ENCODE results near the gene SLC43A2. TPM values are rescaled to one million over a fixed set of nuclear protein-coding genes. Genes with fewer than 3 reads are reported as not detected.

The SLC43A2 gene
- total RNA-seq, 1 experiment from 2014 or later, result 5.6 TPM

- no peak overlapping the region for H3K4me3 Mint-ChIP-seq (ENCODE audit: unreplicated experiment)
- BruUV-seq (replicated peaks), result no TSS peak
- CTCF ChIA-PET, result interaction anchor here (0.6 kb wide), 2 partner anchors 32 to 95 kb away, joined by 3 read pairs; no protein-coding TSS in a partner anchor
- H3K27me3 Mint-ChIP-seq (ENCODE audit: insufficient read depth, unreplicated experiment), result no peaks in the 10 kb centered on the region
- no peak overlapping the region for H3K27ac Mint-ChIP-seq (ENCODE audit: low read depth, unreplicated experiment)
- H3K36me3 Mint-ChIP-seq (ENCODE audit: insufficient read depth, unreplicated experiment), result no peaks in the 10 kb centered on the region
- no peak for DNase-seq (ENCODE audit: unreplicated experiment)
- TF ChIP-seq, protein P1, sequence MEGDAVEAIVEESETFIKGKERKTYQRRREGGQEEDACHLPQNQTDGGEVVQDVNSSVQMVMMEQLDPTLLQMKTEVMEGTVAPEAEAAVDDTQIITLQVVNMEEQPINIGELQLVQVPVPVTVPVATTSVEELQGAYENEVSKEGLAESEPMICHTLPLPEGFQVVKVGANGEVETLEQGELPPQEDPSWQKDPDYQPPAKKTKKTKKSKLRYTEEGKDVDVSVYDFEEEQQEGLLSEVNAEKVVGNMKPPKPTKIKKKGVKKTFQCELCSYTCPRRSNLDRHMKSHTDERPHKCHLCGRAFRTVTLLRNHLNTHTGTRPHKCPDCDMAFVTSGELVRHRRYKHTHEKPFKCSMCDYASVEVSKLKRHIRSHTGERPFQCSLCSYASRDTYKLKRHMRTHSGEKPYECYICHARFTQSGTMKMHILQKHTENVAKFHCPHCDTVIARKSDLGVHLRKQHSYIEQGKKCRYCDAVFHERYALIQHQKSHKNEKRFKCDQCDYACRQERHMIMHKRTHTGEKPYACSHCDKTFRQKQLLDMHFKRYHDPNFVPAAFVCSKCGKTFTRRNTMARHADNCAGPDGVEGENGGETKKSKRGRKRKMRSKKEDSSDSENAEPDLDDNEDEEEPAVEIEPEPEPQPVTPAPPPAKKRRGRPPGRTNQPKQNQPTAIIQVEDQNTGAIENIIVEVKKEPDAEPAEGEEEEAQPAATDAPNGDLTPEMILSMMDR (IDR thresholded peaks at IDR 0.05; ENCODE audit: unreplicated experiment), result no peak
- intact Hi-C loops (cut with micrococcal nuclease), result no loop called here
- no peaks in the 10 kb centered on the region for H3K9me3 Mint-ChIP-seq (ENCODE audit: unreplicated experiment)
- POLR2A ChIA-PET, result interaction anchor here (0.6 kb wide), 1 partner anchor 151 kb away, joined by 3 read pairs; no protein-coding TSS in a partner anchor
- H3K4me1 Mint-ChIP-seq (ENCODE audit: insufficient read depth, unreplicated experiment), result no peaks in the 10 kb centered on the region
These were observed 20.7 kb downstream of the SLC43A2 start for GRCh38 chr17:1607971-1608320.

GRCh38 chr17:1606352-1606985 lies 22.2 kb downstream of the SLC43A2 start:
- no peaks in the 10 kb centered on the region for H3K27me3 Mint-ChIP-seq (ENCODE audit: insufficient read depth, unreplicated experiment)
- no peaks in the 10 kb centered on the region for H3K4me1 Mint-ChIP-seq (ENCODE audit: insufficient read depth, unreplicated experiment)
- no peaks in the 10 kb centered on the region for H3K9me3 Mint-ChIP-seq (ENCODE audit: unreplicated experiment)
- H3K36me3 Mint-ChIP-seq (ENCODE audit: insufficient read depth, unreplicated experiment), result no peaks in the 10 kb centered on the region
- POLR2A ChIA-PET, result no interaction called here
- intact Hi-C loops (cut with micrococcal nuclease), result no loop called here
- TF ChIP-seq, protein P1 (IDR thresholded peaks at IDR 0.05; ENCODE audit: unreplicated experiment), result no peak
- no peak for DNase-seq (ENCODE audit: unreplicated experiment)
- no TSS peak for BruUV-seq (replicated peaks)
- CTCF ChIA-PET, result interaction anchor here (1.0 to 1.1 kb wide), 2 partner anchors 11 to 45 kb away, joined by 3 to 4 read pairs; no protein-coding TSS in a partner anchor
- H3K4me3 Mint-ChIP-seq (ENCODE audit: unreplicated experiment), result no peak overlapping the region
- H3K27ac Mint-ChIP-seq (ENCODE audit: low read depth, unreplicated experiment), result no peak overlapping the region

- POLR2A ChIA-PET, result no interaction called here
- CTCF ChIA-PET, result interaction anchor here (0.7 kb wide), 1 partner anchor 25 kb away, joined by 3 read pairs; no protein-coding TSS in a partner anchor
- no peak for DNase-seq (ENCODE audit: unreplicated experiment)
- no peaks in the 10 kb centered on the region for H3K36me3 Mint-ChIP-seq (ENCODE audit: insufficient read depth, unreplicated experiment)
- no peak overlapping the region for H3K4me3 Mint-ChIP-seq (ENCODE audit: unreplicated experiment)
- BruUV-seq (replicated peaks), result no TSS peak
- no peak overlapping the region for H3K27ac Mint-ChIP-seq (ENCODE audit: low read depth, unreplicated experiment)
- intact Hi-C loops (cut with micrococcal nuclease), result no loop called here
- H3K4me1 Mint-ChIP-seq (ENCODE audit: insufficient read depth, unreplicated experiment), result no peaks in the 10 kb centered on the region
- TF ChIP-seq, protein P1 (IDR thresholded peaks at IDR 0.05; ENCODE audit: unreplicated experiment), result no peak
- no peaks in the 10 kb centered on the region for H3K27me3 Mint-ChIP-seq (ENCODE audit: insufficient read depth, unreplicated experiment)
- no peaks in the 10 kb centered on the region for H3K9me3 Mint-ChIP-seq (ENCODE audit: unreplicated experiment)
These were observed 22.8 kb downstream of the SLC43A2 start for GRCh38 chr17:1605681-1606351.

- no peak for DNase-seq (ENCODE audit: unreplicated experiment)
- H3K27ac Mint-ChIP-seq (ENCODE audit: low read depth, unreplicated experiment), result no peak overlapping the region
- no peaks in the 10 kb centered on the region for H3K9me3 Mint-ChIP-seq (ENCODE audit: unreplicated experiment)
- no peak overlapping the region for H3K4me3 Mint-ChIP-seq (ENCODE audit: unreplicated experiment)
- ChIA-PET CTCF (interaction anchor here (0.5 to 0.7 kb wide), 2 partner anchors 20 to 26 kb away, joined by 3 to 5 read pairs; no protein-coding TSS in a partner anchor), POLR2A (no interaction called here)
- intact Hi-C loops (cut with micrococcal nuclease), result no loop called here
- no peaks in the 10 kb centered on the region for H3K36me3 Mint-ChIP-seq (ENCODE audit: insufficient read depth, unreplicated experiment)
- no TSS peak for BruUV-seq (replicated peaks)
- TF ChIP-seq, protein P1 (IDR thresholded peaks at IDR 0.05; ENCODE audit: unreplicated experiment), result no peak
- H3K27me3 Mint-ChIP-seq (ENCODE audit: insufficient read depth, unreplicated experiment), result no peaks in the 10 kb centered on the region
- no peaks in the 10 kb centered on the region for H3K4me1 Mint-ChIP-seq (ENCODE audit: insufficient read depth, unreplicated experiment)
These were observed 23.7 kb downstream of the SLC43A2 start for GRCh38 chr17:1604831-1605528.
